GM15510 (cell line): Measurements from ENCODE around the gene LRP1.

ENCODE experiments used
- POLR2A ChIP-seq: IDR thresholded peaks from 3 replicates; pipeline ENCODE4 v1.6.1; 2011; ENCODE audit warnings: borderline replicate concordance; ENCODE audit not compliant: insufficient read length; ENCODE audit errors: extremely low read depth

LRP1 gene

GRCh38 chr12:57262126-57262822, 134.0 kb downstream of the LRP1 start:
- no peak for TF ChIP-seq POLR2A
